T-helper 17 cell (primary cell): Measurements from ENCODE around the gene CELA2A. TPM values are rescaled to one million over a fixed set of nuclear protein-coding genes. Genes with fewer than 3 reads are reported as not detected.
"Not testable (repeated sequence)": the region's sequence is repeated elsewhere in the genome, so short reads cannot be mapped to it uniquely, and the experiment has no call there.

ENCODE experiments used
- ATAC-seq: fragments of 150-1000 bp; cut with Tn5 transposase; 2 replicates; pipeline ENCODE4 v1.10.0; 2021; ENCODE audit warnings: mild to moderate bottlenecking, moderate library complexity
- DNase-seq, 3 donors: peaks; one replicate each; pipeline versions ENCODE4 v3.0.0 to v3.0.0-alpha.2; 2020 to 2021
- H3K9me3 ChIP-seq: one replicate; pipeline ENCODE4 v1.7.0; 2013; ENCODE audit warnings: low read length, mild to moderate bottlenecking; ENCODE audit not compliant: control insufficient read depth, poor library complexity, severe bottlenecking
- H3K27ac Mint-ChIP-seq: one replicate; pipeline ENCODE4 v1.8.0; 2022; ENCODE audit warnings: mild to moderate bottlenecking, moderate library complexity, mixed read lengths
- H3K27me3 Mint-ChIP-seq: one replicate; pipeline ENCODE4 v1.8.0; 2022; ENCODE audit warnings: mixed read lengths
- H3K36me3 Mint-ChIP-seq: one replicate; pipeline ENCODE4 v1.8.0; 2022; ENCODE audit warnings: low read depth, mixed read lengths
- H3K4me1 Mint-ChIP-seq: one replicate; pipeline ENCODE4 v1.8.0; 2022; ENCODE audit warnings: mild to moderate bottlenecking, mixed read lengths
- H3K4me3 Mint-ChIP-seq: one replicate; pipeline ENCODE4 v1.8.0; 2022; ENCODE audit warnings: mild to moderate bottlenecking, moderate library complexity, mixed read lengths
- total RNA-seq, 4 donors: library from RNA in 2 of 4; stranded (reverse) in 2 of 4; gene quantifications; one replicate each; pipeline ENCODE4 v1.2.3 and lab custom pipeline; 2022 to 2026

Gene CELA2A
- total RNA-seq, 2 donors from 2014 or later = not detected

DNA sequence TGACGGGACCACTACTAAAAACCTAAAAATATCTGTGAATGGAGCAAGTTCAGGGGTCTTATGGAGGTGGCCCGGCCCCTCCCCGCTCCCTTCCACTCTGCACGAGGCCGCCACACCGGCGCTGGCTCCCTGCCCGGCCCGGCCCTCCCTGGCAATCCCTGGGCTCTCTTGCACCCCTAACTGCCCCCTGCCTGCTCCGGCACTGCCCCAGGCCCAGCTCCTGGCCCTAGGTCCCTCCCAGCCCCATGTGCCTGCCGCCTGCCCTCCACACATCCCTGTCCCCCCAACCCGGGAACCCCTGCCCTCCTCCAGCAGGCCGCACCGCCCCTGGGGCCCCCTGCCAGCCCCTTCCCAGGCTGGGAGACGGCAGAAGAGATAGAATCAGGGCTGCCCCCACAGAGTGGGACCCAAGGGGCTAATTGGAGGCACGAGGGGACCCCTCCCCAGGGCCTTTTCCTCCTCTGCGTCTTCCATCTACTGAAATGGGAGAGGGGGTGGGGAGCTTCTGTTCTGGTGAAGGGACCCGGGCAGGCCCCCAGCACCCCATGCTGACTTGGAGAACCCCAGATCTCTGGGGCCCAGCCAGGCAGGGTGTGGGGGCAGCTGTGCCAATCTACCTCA, 27.6 kb upstream of the CELA2A start:
- Mint-ChIP-seq H3K27me3 (no peaks in the 10 kb centered on the region), H3K4me1 (peaks cover 20% of the 10 kb centered on the region), H3K4me3 (peak overlapping the region; percentile 55), H3K27ac (peak overlapping the region; percentile 92), H3K36me3 (peaks cover 10% of the 10 kb centered on the region)
- ATAC-seq (no peak), DNase-seq (no peak)
- no peaks in the 10 kb centered on the region for H3K9me3 ChIP-seq

DNA sequence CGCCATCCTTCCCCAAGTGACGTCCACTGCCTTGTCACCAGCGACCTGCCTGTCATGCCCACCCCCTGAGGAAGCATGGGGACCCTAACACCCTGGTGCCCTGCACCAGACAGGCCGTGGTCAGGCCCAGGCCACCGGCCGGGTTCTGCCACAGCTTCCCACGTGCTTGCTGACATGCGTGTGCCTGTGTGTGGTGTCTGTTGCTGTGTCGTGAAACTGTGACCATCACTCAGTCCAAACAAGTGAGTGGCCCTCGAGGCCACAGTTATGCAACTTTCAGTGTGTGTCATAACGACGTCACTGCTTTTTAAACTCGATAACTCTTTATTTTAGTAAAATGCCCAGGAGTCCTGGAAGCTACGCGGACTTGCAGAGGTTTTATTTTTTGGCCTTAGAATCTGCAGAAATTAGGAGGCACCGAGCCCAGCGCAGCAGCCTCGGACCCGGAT, 26.8 kb upstream of the CELA2A start:
- H3K36me3 Mint-ChIP-seq = peaks cover 5% of the 10 kb centered on the region
- ATAC-seq = no peak

DNA sequence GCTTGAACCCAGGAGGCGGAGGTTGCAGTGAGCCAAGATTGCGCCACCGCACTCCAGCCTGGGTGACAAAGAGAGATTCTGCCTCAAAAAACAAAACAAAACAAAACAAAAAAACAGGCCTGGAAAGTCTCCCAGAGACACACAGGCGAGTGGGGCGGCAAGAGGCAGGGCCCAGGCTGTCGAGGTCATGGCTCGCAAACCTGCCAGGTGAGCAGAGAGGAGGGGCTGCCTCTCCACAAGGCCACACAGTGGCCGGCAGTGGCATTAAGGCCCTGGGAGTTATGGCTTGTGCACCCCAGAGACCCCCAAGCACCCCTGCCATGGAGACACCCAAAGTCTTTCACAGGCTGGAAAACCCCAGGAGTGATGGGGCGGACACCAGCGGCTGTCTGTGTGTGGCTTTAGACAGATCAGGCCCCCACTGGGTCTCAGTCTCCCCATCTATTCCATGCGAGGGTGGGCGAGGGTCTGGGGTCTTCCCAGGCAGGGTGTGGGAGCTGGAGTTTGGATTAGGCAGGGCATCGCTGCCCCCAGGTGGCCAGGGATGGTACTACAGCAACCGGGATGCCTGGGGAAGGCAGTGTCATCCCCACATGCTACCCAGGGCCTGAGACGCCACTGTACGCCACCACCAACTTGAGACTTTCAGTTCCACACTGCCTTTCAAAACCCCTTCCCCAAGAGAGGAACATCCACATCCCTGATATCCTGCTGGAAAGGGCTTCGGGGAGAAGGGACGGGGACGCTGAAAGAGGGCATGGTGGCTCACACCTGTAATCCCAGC, 25.6 kb upstream of the CELA2A start:
- H3K36me3 Mint-ChIP-seq = peaks cover 5% of the 10 kb centered on the region
- peak overlapping the region; percentile 92 for H3K27ac Mint-ChIP-seq
- peaks cover 15% of the 10 kb centered on the region for H3K4me1 Mint-ChIP-seq
- H3K27me3 Mint-ChIP-seq = no peaks in the 10 kb centered on the region
- H3K4me3 Mint-ChIP-seq = peak overlapping the region; percentile 75
- DNase-seq (peak; percentile 63 to 81 (median 64)), ATAC-seq (peak; percentile 57)
- H3K9me3 ChIP-seq = no peaks in the 10 kb centered on the region

More for the DNA sequence above, 26.8 kb upstream of the CELA2A start:
- Mint-ChIP-seq H3K27ac (peak overlapping the region; percentile 92), H3K4me1 (peaks cover 14% of the 10 kb centered on the region), H3K4me3 (peak overlapping the region; percentile 55), H3K27me3 (no peaks in the 10 kb centered on the region)
- H3K9me3 ChIP-seq = no peaks in the 10 kb centered on the region
- no peak for DNase-seq

DNA sequence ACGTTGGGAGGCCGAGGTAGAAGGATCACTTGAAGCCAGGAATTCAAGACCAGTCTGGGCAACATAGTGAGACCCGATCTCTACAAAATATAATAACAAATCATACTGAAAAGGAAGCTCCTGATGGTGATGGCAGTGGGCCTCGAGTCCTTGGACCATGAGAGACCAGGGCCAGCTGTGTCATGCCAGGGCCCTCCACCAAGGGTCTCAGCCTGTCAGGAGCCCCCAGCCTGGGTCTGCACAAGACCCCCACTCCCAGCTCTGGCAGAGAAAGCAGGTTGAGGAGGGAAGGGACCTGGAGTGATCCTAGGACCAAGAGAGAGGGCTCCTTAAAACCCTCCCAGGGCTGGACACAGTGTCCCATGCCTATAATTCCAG, 25.0 kb upstream of the CELA2A start:
- DNase-seq (no peak), ATAC-seq (no peak)
- H3K9me3 ChIP-seq = no peaks in the 10 kb centered on the region
- H3K4me1 Mint-ChIP-seq = peaks cover 9% of the 10 kb centered on the region
- H3K27me3 Mint-ChIP-seq = no peaks in the 10 kb centered on the region
- peaks cover 2% of the 10 kb centered on the region for H3K36me3 Mint-ChIP-seq
- H3K27ac Mint-ChIP-seq = peak overlapping the region; percentile 92
- H3K4me3 Mint-ChIP-seq = peak overlapping the region; percentile 75

DNA sequence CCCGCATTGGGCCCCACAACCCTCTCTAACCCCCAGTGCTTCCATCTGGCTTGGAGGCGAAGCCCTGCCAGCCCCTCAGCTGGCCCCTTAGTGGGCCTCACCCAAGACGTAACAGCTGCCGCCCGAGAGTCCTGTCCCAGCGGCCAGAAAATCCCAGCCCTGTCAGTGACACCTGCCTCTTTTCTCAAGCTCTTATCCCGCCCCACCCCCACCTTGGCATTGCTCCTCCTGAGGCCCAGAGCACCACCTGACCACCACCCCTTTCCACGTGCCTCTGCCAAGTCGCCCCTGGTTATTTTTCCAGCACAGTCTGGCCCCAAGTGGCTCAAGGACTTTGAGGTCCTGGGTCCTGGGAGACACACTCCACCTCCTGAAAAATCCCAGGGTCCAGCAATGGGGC, 24.2 kb upstream of the CELA2A start:
- Mint-ChIP-seq H3K27ac (peak overlapping the region; percentile 92), H3K36me3 (peaks cover 2% of the 10 kb centered on the region), H3K4me1 (peaks cover 7% of the 10 kb centered on the region), H3K4me3 (peak overlapping the region; percentile 75), H3K27me3 (no peaks in the 10 kb centered on the region)
- DNase-seq (no peak), ATAC-seq (no peak)
- H3K9me3 ChIP-seq = no peaks in the 10 kb centered on the region

DNA sequence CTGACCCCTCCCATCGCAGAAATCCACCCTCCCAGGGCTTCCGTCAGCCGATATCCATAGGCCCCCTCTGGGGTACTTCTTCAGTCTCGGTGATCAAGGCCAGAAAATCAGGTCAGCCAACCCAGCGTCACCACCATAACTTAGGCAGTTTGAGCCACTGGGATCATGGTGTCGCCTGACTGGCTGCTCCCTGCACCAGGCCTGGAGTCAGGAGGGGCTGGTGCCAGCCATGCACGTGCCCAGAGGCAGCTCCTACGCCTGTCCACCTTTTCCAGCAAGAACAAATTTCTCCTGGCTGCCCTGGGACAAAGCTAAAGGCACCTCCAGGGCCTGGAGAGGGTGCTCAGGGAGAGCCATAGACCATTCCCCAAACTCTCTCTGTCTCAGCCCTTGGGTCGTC, 23.1 kb upstream of the CELA2A start:
- peak overlapping the region; percentile 92 for H3K27ac Mint-ChIP-seq
- no peaks in the 10 kb centered on the region for H3K27me3 Mint-ChIP-seq
- peaks cover 7% of the 10 kb centered on the region for H3K4me1 Mint-ChIP-seq
- H3K36me3 Mint-ChIP-seq = peaks cover 2% of the 10 kb centered on the region
- no peaks in the 10 kb centered on the region for H3K9me3 ChIP-seq
- ATAC-seq = no peak
- no peak for DNase-seq
- peak overlapping the region; percentile 75 for H3K4me3 Mint-ChIP-seq

DNA sequence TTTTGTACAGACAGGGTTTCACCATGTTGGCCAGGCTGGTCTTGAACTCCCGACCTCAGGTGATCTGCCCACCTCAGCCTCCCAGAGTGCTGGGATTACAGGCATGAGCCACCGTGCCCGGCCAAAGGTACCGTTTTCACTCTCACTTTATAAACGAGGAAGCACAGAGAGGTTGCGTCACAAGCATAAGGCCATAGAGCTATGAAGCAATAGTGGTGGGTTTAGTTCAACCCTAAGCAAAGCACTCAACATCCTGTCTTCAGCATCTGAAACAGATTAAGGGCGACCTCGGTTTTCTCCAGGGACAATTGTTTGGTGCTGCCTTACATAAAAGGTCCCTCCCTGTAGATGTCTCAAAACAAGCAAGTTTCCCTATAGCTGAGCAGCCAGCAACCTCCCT, 21.8 kb upstream of the CELA2A start:
- H3K4me1 Mint-ChIP-seq, H3K36me3 Mint-ChIP-seq, H3K9me3 ChIP-seq, DNase-seq, ATAC-seq, H3K27me3 Mint-ChIP-seq: not testable (repeated sequence)
- Mint-ChIP-seq H3K27ac (peak overlapping the region; percentile 92), H3K4me3 (peak overlapping the region; percentile 67)

DNA sequence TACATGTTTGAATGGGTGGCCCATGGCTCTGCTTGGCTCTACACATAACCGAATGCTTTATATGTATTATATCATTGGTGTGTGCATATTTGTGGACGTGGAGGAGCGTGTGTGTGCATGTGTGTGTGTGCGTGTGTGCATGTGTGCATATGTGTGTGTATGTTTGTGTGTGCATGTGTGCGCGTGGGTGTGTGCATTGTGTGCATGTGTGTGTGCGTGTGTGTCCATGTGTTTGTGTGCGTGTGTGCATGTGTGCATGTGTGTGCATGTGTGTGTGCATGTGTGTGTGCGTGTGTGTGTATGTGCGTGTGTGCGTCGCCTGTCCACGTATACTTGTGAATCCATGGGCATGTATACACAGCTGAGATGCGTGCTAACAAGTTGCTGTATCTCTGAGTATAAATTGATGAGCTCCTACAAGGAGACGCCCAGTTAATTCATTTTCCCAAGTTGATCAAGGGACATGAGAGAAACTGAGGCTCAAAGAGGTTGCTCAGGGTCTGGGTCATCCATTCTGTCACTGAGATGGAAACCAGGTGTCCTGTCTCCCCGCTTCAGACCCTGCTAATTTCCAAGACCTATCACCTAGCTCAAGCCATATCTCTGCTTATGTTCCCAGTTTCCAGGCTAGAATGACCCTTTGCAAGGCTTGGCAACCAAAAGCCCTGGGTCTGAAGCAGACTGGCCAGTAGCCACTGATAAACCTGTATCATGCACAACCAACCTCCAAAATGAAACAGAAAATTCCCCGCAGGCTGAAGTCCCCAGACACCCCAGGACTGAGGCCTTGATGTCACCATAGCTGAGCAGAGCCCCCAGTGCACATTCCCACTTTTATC, 21.1 kb upstream of the CELA2A start:
- H3K9me3 ChIP-seq = no peaks in the 10 kb centered on the region
- no peaks in the 10 kb centered on the region for H3K27me3 Mint-ChIP-seq
- DNase-seq (no peak), ATAC-seq (peak; percentile 3)
- peaks cover 5% of the 10 kb centered on the region for H3K4me1 Mint-ChIP-seq
- peak overlapping the region; percentile 67 for H3K4me3 Mint-ChIP-seq
- no peaks in the 10 kb centered on the region for H3K36me3 Mint-ChIP-seq
- peak overlapping the region; percentile 92 for H3K27ac Mint-ChIP-seq

DNA sequence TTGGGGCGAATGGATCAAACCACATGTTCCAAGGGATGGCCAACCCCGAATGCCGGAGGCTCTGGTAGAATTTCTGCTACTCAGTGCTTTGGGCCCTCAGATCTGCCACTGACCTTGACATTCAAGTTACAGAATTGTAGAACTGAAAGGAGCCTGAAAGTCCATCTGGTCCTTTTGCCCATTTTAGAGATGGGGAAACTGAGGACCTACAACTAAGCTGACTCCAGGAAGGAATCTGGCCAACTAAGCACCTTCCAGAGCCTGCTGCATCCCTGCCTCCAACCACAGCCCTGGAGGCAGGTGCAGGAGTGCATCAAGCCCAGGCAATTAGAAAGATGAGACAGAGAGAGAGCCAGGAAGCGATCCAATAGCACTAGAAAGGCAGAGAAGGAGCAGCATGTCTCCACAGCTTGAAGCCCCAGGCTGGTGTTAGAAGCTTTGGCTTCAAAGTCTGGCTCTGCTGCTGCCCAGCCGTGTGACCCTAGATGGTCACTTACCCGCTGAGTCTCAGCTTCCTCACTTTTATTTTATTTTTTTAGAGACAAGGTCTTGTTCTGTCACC, 19.6 kb upstream of the CELA2A start:
- Mint-ChIP-seq H3K27me3 (no peaks in the 10 kb centered on the region), H3K36me3 (no peaks in the 10 kb centered on the region), H3K27ac (peak overlapping the region; percentile 92), H3K4me3 (peak overlapping the region; percentile 75), H3K4me1 (peaks cover 5% of the 10 kb centered on the region)
- ATAC-seq (no peak), DNase-seq (no peak)
- no peaks in the 10 kb centered on the region for H3K9me3 ChIP-seq

DNA sequence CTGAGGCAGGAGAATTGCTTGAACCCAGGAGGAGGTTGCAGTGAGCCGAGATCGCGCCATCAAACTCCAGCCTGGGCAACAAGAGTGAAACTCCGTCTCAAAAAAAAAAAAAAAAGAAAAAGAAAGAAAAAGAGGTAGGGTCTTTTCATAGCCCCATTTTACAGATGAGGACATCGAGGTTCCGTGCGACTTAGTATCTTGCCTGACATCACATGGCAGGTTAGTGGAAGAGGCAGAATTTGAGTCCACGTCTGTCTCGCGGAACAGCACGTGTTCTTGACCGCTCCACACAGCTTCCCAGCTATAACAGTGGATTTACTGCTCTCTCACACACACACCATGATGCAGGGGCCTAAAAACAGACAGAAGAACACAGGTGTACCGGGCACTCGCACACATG, 17.2 kb upstream of the CELA2A start:
- Mint-ChIP-seq H3K4me3 (peak overlapping the region; percentile 53), H3K4me1 (peaks cover 2% of the 10 kb centered on the region)
- ATAC-seq = no peak

DNA sequence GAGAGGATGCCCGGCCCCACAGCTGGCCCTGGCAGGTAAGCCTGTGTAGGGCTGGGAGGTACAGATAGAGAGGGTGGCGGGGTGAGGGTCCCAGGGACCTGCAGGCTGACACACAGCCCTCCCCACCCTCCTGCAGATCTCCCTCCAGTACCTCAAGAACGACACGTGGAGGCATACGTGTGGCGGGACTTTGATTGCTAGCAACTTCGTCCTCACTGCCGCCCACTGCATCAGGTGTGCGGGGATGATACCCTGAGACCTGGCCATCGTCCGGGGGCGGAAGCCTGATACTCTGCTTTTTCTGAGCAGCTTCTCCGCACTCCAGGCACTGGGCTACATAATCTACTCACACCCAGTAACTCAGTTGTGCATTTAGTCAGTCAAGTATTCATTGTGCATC, 16.2 kb upstream of the CELA2A start:
- H3K9me3 ChIP-seq = no peaks in the 10 kb centered on the region
- no peaks in the 10 kb centered on the region for H3K36me3 Mint-ChIP-seq
- peak overlapping the region; percentile 89 for H3K27ac Mint-ChIP-seq
- H3K4me1 Mint-ChIP-seq = peaks cover 3% of the 10 kb centered on the region
- peak overlapping the region; percentile 50 for H3K4me3 Mint-ChIP-seq
- peaks cover 4% of the 10 kb centered on the region for H3K27me3 Mint-ChIP-seq
- DNase-seq = no peak
- ATAC-seq = no peak

More for the DNA sequence above, 17.2 kb upstream of the CELA2A start:
- H3K27me3 Mint-ChIP-seq = peaks cover 4% of the 10 kb centered on the region
- H3K36me3 Mint-ChIP-seq = no peaks in the 10 kb centered on the region
- no peak for DNase-seq
- H3K9me3 ChIP-seq = no peaks in the 10 kb centered on the region
- H3K27ac Mint-ChIP-seq = peak overlapping the region; percentile 92

DNA sequence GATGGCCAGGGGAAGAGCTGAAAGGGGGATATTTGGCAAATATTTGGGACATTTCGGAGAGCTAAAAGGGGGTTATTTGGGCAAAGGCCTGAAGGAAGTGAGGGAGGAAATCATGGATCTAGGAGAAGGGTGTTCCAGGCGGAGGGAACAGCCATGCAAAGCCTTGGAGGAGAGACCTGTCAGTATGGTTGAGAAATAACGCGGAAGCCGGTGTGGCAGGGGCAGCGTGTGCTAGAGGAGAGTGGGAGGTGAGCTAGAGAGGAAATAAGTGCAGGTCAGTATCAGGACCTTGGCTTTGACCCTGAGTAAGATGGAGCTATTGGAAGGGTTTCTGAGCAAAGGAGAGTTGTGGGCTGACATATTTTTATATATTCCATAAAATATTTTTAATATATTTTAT, 15.3 kb upstream of the CELA2A start:
- Mint-ChIP-seq H3K4me1 (peaks cover 6% of the 10 kb centered on the region), H3K27ac (peak overlapping the region; percentile 89), H3K4me3 (no peak overlapping the region), H3K36me3 (no peaks in the 10 kb centered on the region), H3K27me3 (peaks cover 9% of the 10 kb centered on the region)
- DNase-seq (no peak), ATAC-seq (no peak)
- H3K9me3 ChIP-seq = no peaks in the 10 kb centered on the region

DNA sequence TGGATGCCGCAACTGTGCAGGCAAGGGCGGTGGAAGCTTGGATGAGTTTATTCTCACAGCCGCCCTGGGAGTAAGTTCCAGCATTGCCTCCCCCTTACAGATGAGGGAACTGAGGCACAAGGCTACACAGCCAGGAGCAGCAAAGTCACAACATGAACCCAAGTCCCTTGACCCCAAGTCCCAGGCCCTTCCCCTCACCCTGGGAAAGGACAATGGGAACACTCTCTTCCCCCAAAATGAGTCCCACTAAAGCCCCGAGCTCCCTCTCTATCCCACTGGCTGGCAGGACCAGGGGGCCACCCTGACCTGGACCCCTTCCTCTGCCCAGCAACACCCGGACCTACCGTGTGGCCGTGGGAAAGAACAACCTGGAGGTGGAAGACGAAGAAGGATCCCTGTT, 14.4 kb upstream of the CELA2A start:
- no peak for ATAC-seq
- peaks cover 6% of the 10 kb centered on the region for H3K4me1 Mint-ChIP-seq
- H3K9me3 ChIP-seq = no peaks in the 10 kb centered on the region
- no peaks in the 10 kb centered on the region for H3K36me3 Mint-ChIP-seq
- DNase-seq = no peak
- H3K4me3 Mint-ChIP-seq = peak overlapping the region; percentile 52
- peaks cover 15% of the 10 kb centered on the region for H3K27me3 Mint-ChIP-seq
- no peak overlapping the region for H3K27ac Mint-ChIP-seq
